Astrocyte (in vitro differentiated cells and primary cell): ENCODE measurements around the gene USP25. TPM values are rescaled to one million over a fixed set of nuclear protein-coding genes. Genes with fewer than 3 reads are reported as not detected.
A peak's percentile ranks its signal among the peaks of the same experiment; 100 is the strongest.
"Not testable (repeated sequence)": the region's sequence is repeated elsewhere in the genome, so short reads cannot be mapped to it uniquely, and the experiment has no call there.

Experiments
- DNase-seq: peaks from one replicate; pipeline ENCODE4 v3.0.0-alpha.2; 2010; ENCODE audit warnings: low read depth
- FAIRE-seq: peaks from 2 replicates; lab custom pipeline; 2011; peaks lifted over from hg19 to GRCh38; lab: Jason Lieb, UNC
- H2AFZ ChIP-seq: 2 replicates; pipeline ENCODE4 v1.6.0; 2012; ENCODE audit warnings: low read depth, low read length, inconsistent platforms
- H3K27ac ChIP-seq: 2 replicates; pipeline ENCODE4 v1.5.1; 2011; ENCODE audit warnings: low read depth, low read length, inconsistent platforms
- H3K27me3 ChIP-seq: 2 replicates; pipeline ENCODE4 v1.6.0; 2011; ENCODE audit warnings: low read length, inconsistent platforms; ENCODE audit not compliant: insufficient read depth
- H3K36me3 ChIP-seq: 2 replicates; pipeline ENCODE4 v1.5.1; 2011; ENCODE audit warnings: low read length, inconsistent platforms; ENCODE audit not compliant: insufficient read depth
- H3K4me1 ChIP-seq: 2 replicates; pipeline ENCODE4 v1.5.1; 2011; ENCODE audit warnings: low read length, inconsistent platforms; ENCODE audit not compliant: insufficient read depth
- H3K4me2 ChIP-seq: 2 replicates; pipeline ENCODE4 v1.6.0; 2012; ENCODE audit warnings: low read length, inconsistent platforms
- H3K4me3 ChIP-seq: 2 replicates; pipeline ENCODE4 v1.5.1; 2011; ENCODE audit warnings: low read depth, mild to moderate bottlenecking, low read length, inconsistent platforms; ENCODE audit not compliant: insufficient read depth
- H3K79me2 ChIP-seq: 2 replicates; pipeline ENCODE4 v1.6.0; 2012; ENCODE audit warnings: mild to moderate bottlenecking, low read length, inconsistent platforms; ENCODE audit not compliant: insufficient read depth
- H3K9ac ChIP-seq: 2 replicates; pipeline ENCODE4 v1.6.0; 2012; ENCODE audit warnings: mild to moderate bottlenecking, low read length, inconsistent platforms
- H3K9me3 ChIP-seq: 2 replicates; pipeline ENCODE4 v1.5.1; 2012; ENCODE audit warnings: low read depth, mild to moderate bottlenecking, low read length, inconsistent platforms; ENCODE audit not compliant: insufficient read depth
- H4K20me1 ChIP-seq: 2 replicates; pipeline ENCODE4 v1.6.0; 2012; ENCODE audit warnings: low read length, inconsistent platforms; ENCODE audit not compliant: insufficient read depth
- H3K27ac Mint-ChIP-seq: one replicate; pipeline ENCODE4 v1.8.0; 2021; ENCODE audit warnings: mild to moderate bottlenecking, mixed read lengths; ENCODE audit not compliant: unreplicated experiment
- H3K27me3 Mint-ChIP-seq: one replicate; pipeline ENCODE4 v1.8.0; 2021; ENCODE audit warnings: low read depth, mixed read lengths; ENCODE audit not compliant: unreplicated experiment
- H3K36me3 Mint-ChIP-seq: one replicate; pipeline ENCODE4 v1.8.0; 2021; ENCODE audit warnings: low read depth, mixed read lengths; ENCODE audit not compliant: unreplicated experiment
- H3K4me1 Mint-ChIP-seq: one replicate; pipeline ENCODE4 v1.8.0; 2021; ENCODE audit warnings: low read depth, mixed read lengths; ENCODE audit not compliant: unreplicated experiment
- H3K4me3 Mint-ChIP-seq: one replicate; pipeline ENCODE4 v1.8.0; 2021; ENCODE audit warnings: mild to moderate bottlenecking, moderate library complexity, mixed read lengths; ENCODE audit not compliant: unreplicated experiment
- H3K9me3 Mint-ChIP-seq: one replicate; pipeline ENCODE4 v1.8.0; 2021; ENCODE audit warnings: mild to moderate bottlenecking, mixed read lengths; ENCODE audit not compliant: unreplicated experiment
- CTCF ChIP-seq: IDR thresholded peaks from 2 replicates; pipeline ENCODE4 v1.5.1; 2011; ENCODE audit warnings: low read depth, mild to moderate bottlenecking, inconsistent platforms, low read length, moderate library complexity; ENCODE audit not compliant: insufficient read depth
- EZH2 ChIP-seq: IDR thresholded peaks from 2 replicates; pipeline ENCODE4 v1.6.1; 2012; ENCODE audit warnings: mild to moderate bottlenecking, low read length, inconsistent platforms; ENCODE audit not compliant: insufficient read depth
- total RNA-seq: library from RNA; stranded (reverse); gene quantifications from 2 replicates; pipeline ENCODE4 v1.2.1, GENCODE V29; 2021

Gene USP25
- total RNA-seq, 1 donor from 2014 or later: 49.5 TPM

DNA sequence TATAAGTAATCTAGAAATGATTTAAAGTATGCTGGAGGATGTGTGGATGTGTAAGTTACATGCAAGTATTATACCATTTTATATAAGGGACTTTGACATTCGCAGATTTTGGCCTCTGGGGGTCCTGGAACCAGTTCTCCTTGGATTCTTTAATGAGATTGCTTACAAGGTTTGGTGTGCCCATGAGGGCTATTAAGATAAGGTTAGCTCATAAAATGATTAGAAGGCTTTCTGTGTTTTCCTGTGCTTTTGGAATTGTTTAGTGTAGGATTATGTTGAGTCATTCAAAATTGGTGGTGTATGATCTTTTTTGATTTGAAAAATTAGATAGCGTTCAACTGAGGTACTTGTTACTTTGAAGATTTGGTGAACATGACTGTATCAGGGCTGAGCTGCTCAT lies 5.6 kb downstream of the USP25 start:
- Mint-ChIP-seq H3K4me3 (no peak overlapping the region), H3K9me3 (no peaks in the 10 kb centered on the region), H3K27me3 (no peaks in the 10 kb centered on the region), H3K27ac (no peak overlapping the region), H3K36me3 (peaks cover 2% of the 10 kb centered on the region), H3K4me1 (peaks cover 30% of the 10 kb centered on the region)
- no peak overlapping the region for H2AFZ ChIP-seq
- H3K4me3 ChIP-seq: no peak overlapping the region
- no peak overlapping the region for H3K4me2 ChIP-seq
- no peaks in the 10 kb centered on the region for H3K9me3 ChIP-seq
- peaks cover 10% of the 10 kb centered on the region for H3K4me1 ChIP-seq
- peaks cover 53% of the 10 kb centered on the region for H4K20me1 ChIP-seq
- no peak overlapping the region for H3K9ac ChIP-seq
- H3K79me2 ChIP-seq: peaks cover 96% of the 10 kb centered on the region
- no peaks in the 10 kb centered on the region for H3K27me3 ChIP-seq
- FAIRE-seq (no peak), DNase-seq (no peak)
- H3K36me3 ChIP-seq: no peaks in the 10 kb centered on the region
- no peak overlapping the region for H3K27ac ChIP-seq
- no peak for TF ChIP-seq CTCF
- TF ChIP-seq EZH2: no peak

DNA sequence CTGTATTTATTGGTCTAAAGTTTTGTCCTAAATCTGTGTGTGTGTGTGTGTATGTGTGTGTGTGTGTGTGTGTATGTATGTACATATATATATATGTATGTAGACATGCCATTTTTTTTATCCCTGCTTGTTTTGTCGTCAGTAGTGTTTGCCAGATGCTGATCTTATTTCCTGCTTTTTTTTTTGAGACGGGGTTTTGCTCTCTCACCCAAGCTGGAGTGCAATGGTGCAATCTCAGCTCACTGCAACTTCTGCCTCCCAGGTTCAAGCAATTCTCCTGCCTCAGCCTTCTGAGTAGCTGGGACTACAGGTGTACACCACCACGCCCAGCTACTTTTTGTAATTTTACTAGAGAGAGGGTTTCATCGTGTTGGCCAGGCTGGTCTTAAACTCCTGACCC lies 6.1 kb downstream of the USP25 start:
- not testable (repeated sequence) for H3K9me3 ChIP-seq, H3K27ac ChIP-seq, H3K4me1 ChIP-seq, H3K4me2 ChIP-seq, FAIRE-seq, H3K27me3 Mint-ChIP-seq, H3K27me3 ChIP-seq, H2AFZ ChIP-seq, H3K36me3 Mint-ChIP-seq, DNase-seq, H3K4me3 Mint-ChIP-seq, H3K36me3 ChIP-seq, H3K9me3 Mint-ChIP-seq, H3K9ac ChIP-seq, H3K27ac Mint-ChIP-seq, H3K4me3 ChIP-seq
- peaks cover 55% of the 10 kb centered on the region for H4K20me1 ChIP-seq
- peaks cover 33% of the 10 kb centered on the region for H3K4me1 Mint-ChIP-seq
- H3K79me2 ChIP-seq: peaks cover 97% of the 10 kb centered on the region

DNA sequence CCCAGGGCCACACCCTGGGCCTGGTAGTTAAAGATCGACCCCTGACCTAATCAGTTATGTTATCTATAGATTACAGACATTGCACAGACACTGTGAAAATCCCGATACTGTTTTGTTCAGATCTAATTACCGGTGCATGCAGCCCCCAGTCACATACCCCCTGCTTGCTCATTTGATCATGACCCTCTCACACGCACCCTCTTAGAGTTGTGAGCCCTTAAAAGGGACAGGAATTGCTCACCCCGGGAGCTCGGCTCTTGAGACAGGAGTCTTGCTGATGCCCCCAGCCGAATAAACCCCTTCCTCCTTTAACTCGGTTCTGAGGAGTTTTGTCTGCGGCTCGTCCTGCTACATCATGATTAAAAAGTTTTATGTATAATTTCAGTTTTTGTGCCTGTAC lies 9.0 kb downstream of the USP25 start:
- H3K79me2 ChIP-seq: peaks cover 96% of the 10 kb centered on the region
- not testable (repeated sequence) for H3K4me3 ChIP-seq, H3K4me1 ChIP-seq, H2AFZ ChIP-seq, H3K9me3 ChIP-seq, H3K9me3 Mint-ChIP-seq, H3K36me3 Mint-ChIP-seq, H3K36me3 ChIP-seq, H3K9ac ChIP-seq, FAIRE-seq, H3K4me2 ChIP-seq, H3K27ac ChIP-seq, H3K27me3 Mint-ChIP-seq, DNase-seq, H3K27me3 ChIP-seq
- peaks cover 75% of the 10 kb centered on the region for H4K20me1 ChIP-seq
- Mint-ChIP-seq H3K4me3 (peak overlapping the region; percentile 80), H3K27ac (peak overlapping the region; percentile 48), H3K4me1 (peaks cover 52% of the 10 kb centered on the region)

DNA sequence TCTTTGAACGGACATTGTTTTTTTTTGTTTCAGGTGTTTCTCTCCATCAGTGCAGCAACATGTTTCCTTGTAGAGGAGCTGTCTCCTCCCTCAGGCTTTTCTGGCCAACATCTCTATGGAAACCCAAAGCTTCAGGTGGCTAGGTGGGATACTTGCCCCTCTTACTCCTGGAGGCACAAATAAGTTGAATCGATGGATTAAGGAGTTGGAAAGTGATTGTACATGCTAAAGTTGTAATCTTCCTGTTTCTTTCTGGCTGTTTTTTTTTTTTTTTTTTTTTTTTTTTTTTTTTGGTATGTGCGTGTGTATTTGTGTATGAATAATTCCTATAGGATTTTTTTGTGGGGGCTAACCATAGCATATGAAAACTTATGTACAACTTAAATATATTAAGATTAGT lies 10.6 kb downstream of the USP25 start:
- Histone ChIP-seq H3K4me3 (no peak overlapping the region), H3K9ac (no peak overlapping the region), H3K27ac (no peak overlapping the region), H3K9me3 (no peaks in the 10 kb centered on the region), H3K4me1 (peaks cover 8% of the 10 kb centered on the region), H2AFZ (no peak overlapping the region), H3K79me2 (peaks cover 95% of the 10 kb centered on the region), H3K4me2 (no peak overlapping the region), H3K36me3 (no peaks in the 10 kb centered on the region), H4K20me1 (peaks cover 85% of the 10 kb centered on the region), H3K27me3 (no peaks in the 10 kb centered on the region)
- no peaks in the 10 kb centered on the region for H3K9me3 Mint-ChIP-seq
- no peaks in the 10 kb centered on the region for H3K27me3 Mint-ChIP-seq
- no peak for DNase-seq
- no peak overlapping the region for H3K27ac Mint-ChIP-seq
- FAIRE-seq: no peak
- H3K4me3 Mint-ChIP-seq: no peak overlapping the region
- TF ChIP-seq EZH2 (no peak), CTCF (no peak)
- peaks cover 50% of the 10 kb centered on the region for H3K4me1 Mint-ChIP-seq
- H3K36me3 Mint-ChIP-seq: peaks cover 6% of the 10 kb centered on the region
